NT2/D1 (cell line): Measurements from ENCODE around the gene SUN1.

Experiments
- DNase-seq: peaks from one replicate; pipeline ENCODE4 v3.0.0-alpha.2; 2011; ENCODE audit warnings: low read depth, low spot score
- H3K27me3 ChIP-seq: 2 replicates; pipeline ENCODE4 v1.6.0; 2011; ENCODE audit warnings: mild to moderate bottlenecking; ENCODE audit not compliant: insufficient read length, insufficient read depth
- H3K36me3 ChIP-seq: 2 replicates; pipeline ENCODE4 v1.6.1; 2011; ENCODE audit warnings: mild to moderate bottlenecking, low read length, mixed read lengths; ENCODE audit not compliant: insufficient read depth, insufficient read length
- H3K4me1 ChIP-seq: 2 replicates; pipeline ENCODE4 v1.5.1; 2011; ENCODE audit not compliant: insufficient read depth, insufficient read length
- H3K4me3 ChIP-seq: 2 replicates; pipeline ENCODE4 v1.5.1; 2011; ENCODE audit warnings: low read depth; ENCODE audit not compliant: insufficient read length
- H3K9ac ChIP-seq: 2 replicates; pipeline ENCODE4 v1.6.0; 2011; ENCODE audit warnings: low read depth; ENCODE audit not compliant: insufficient read length
- H3K9me3 ChIP-seq: 2 replicates; pipeline ENCODE4 v1.5.1; 2011; ENCODE audit warnings: mild to moderate bottlenecking, low read length; ENCODE audit not compliant: insufficient read depth
- SUZ12 ChIP-seq: IDR thresholded peaks from 2 replicates; pipeline ENCODE4 v1.6.1; 2011; ENCODE audit not compliant: insufficient read length, insufficient read depth; ENCODE audit errors: extremely low read depth
- YY1 ChIP-seq: IDR thresholded peaks from 2 replicates; pipeline ENCODE4 v1.6.1; 2011; ENCODE audit not compliant: insufficient read length, insufficient read depth
- ZNF274 ChIP-seq: IDR thresholded peaks from 2 replicates; pipeline ENCODE4 v1.6.1; 2011; ENCODE audit warnings: mild to moderate bottlenecking, low read depth, low read length

SUN1 gene

GRCh38 chr7:881441-882234 lies 49.4 kb downstream of the SUN1 start:
- Histone ChIP-seq H3K4me1 (peaks cover 15% of the 10 kb centered on the region), H3K9ac (no peak overlapping the region), H3K36me3 (peaks cover 71% of the 10 kb centered on the region), H3K27me3 (no peaks in the 10 kb centered on the region), H3K4me3 (no peak overlapping the region), H3K9me3 (no peaks in the 10 kb centered on the region)
- no peak for TF ChIP-seq SUZ12
- no peak for TF ChIP-seq ZNF274
- TF ChIP-seq YY1: no peak
- no peak for DNase-seq

GRCh38 chr7:882336-883035 lies 50.2 kb downstream of the SUN1 start:
- peaks cover 79% of the 10 kb centered on the region for H3K36me3 ChIP-seq
- TF ChIP-seq YY1 (no peak), SUZ12 (no peak), ZNF274 (no peak)
- no peak overlapping the region for H3K4me3 ChIP-seq
- no peaks in the 10 kb centered on the region for H3K9me3 ChIP-seq
- DNase-seq: no peak
- H3K27me3 ChIP-seq: no peaks in the 10 kb centered on the region
- H3K9ac ChIP-seq: no peak overlapping the region
- peaks cover 15% of the 10 kb centered on the region for H3K4me1 ChIP-seq

GRCh38 chr7:883055-884021 lies 51.1 kb downstream of the SUN1 start:
- peaks cover 83% of the 10 kb centered on the region for H3K36me3 ChIP-seq
- no peaks in the 10 kb centered on the region for H3K9me3 ChIP-seq
- no peak for DNase-seq
- H3K9ac ChIP-seq: peak overlapping the region; percentile 45
- peaks cover 22% of the 10 kb centered on the region for H3K4me1 ChIP-seq
- no peaks in the 10 kb centered on the region for H3K27me3 ChIP-seq
- TF ChIP-seq SUZ12: no peak
- TF ChIP-seq YY1: no peak
- TF ChIP-seq ZNF274: no peak
- no peak overlapping the region for H3K4me3 ChIP-seq

- peaks cover 22% of the 10 kb centered on the region for H3K4me1 ChIP-seq
- H3K9me3 ChIP-seq: no peaks in the 10 kb centered on the region
- peaks cover 87% of the 10 kb centered on the region for H3K36me3 ChIP-seq
- H3K9ac ChIP-seq: no peak overlapping the region
- TF ChIP-seq ZNF274 (no peak), SUZ12 (no peak)
- H3K4me3 ChIP-seq: no peak overlapping the region
- H3K27me3 ChIP-seq: no peaks in the 10 kb centered on the region
- no peak for DNase-seq
Measured at GRCh38 chr7:884191-885003, 52.1 kb downstream of the SUN1 start.

GRCh38 chr7:885261-885892 lies 53.1 kb downstream of the SUN1 start:
- H3K27me3 ChIP-seq: no peaks in the 10 kb centered on the region
- H3K9me3 ChIP-seq: no peaks in the 10 kb centered on the region
- no peak overlapping the region for H3K9ac ChIP-seq
- no peak for DNase-seq
- no peak overlapping the region for H3K4me3 ChIP-seq
- no peak for TF ChIP-seq ZNF274
- TF ChIP-seq SUZ12: no peak
- TF ChIP-seq YY1: no peak
- H3K36me3 ChIP-seq: peaks cover 82% of the 10 kb centered on the region
- peaks cover 20% of the 10 kb centered on the region for H3K4me1 ChIP-seq

- H3K27me3 ChIP-seq: no peaks in the 10 kb centered on the region
- H3K36me3 ChIP-seq: peaks cover 86% of the 10 kb centered on the region
- H3K4me3 ChIP-seq: no peak overlapping the region
Measured at GRCh38 chr7:885893-886625, 53.8 kb downstream of the SUN1 start.

More at GRCh38 chr7:885893-886625, 53.8 kb downstream of the SUN1 start:
- Histone ChIP-seq H3K9me3 (no peaks in the 10 kb centered on the region), H3K9ac (no peak overlapping the region), H3K4me1 (peaks cover 17% of the 10 kb centered on the region)
- TF ChIP-seq ZNF274 (no peak), YY1 (no peak), SUZ12 (no peak)
- no peak for DNase-seq
